ENCODE results near the gene VPS29. TPM values are rescaled to one million over a fixed set of nuclear protein-coding genes. Genes with fewer than 3 reads are reported as not detected.

VPS29 gene
- total RNA-seq, 1 experiment from 2014 or later: 95.7 TPM

- intact Hi-C loops (cut with micrococcal nuclease): no loop called here
- Histone ChIP-seq H3K4me2 (ENCODE audit: low read length) (no peak overlapping the region), H2AFZ (ENCODE audit: low read depth, low read length, poor library complexity, severe bottlenecking) (no peak overlapping the region), H3K79me2 (ENCODE audit: insufficient read depth, low read length) (peaks cover 79% of the 10 kb centered on the region), H3K4me1 (ENCODE audit: control insufficient read depth in 1 of 2, insufficient read depth in 2 of 2, low read length in 2 of 2) (peaks cover 0 to 6% of the 10 kb centered on the region in 2 experiments; a peak in 1 of 4 replicates), H3K9me2 (ENCODE audit: insufficient read depth) (no peaks in the 10 kb centered on the region), H3K9ac (ENCODE audit: low read length) (no peak overlapping the region), H3K27ac (ENCODE audit: low read depth, low read length) (no peak overlapping the region), H3K27me3 (ENCODE audit: insufficient read depth, low read length) (no peaks in the 10 kb centered on the region), H3K9me3 (ENCODE audit: control insufficient read depth in 1 of 2, insufficient read depth in 1 of 2, low read depth in 1 of 2, low read length in 2 of 2) (no peaks in the 10 kb centered on the region), H3K36me3 (ENCODE audit: control insufficient read depth in 1 of 2, insufficient read depth in 2 of 2, low read length in 2 of 2) (peaks cover 0 to 9% of the 10 kb centered on the region in 2 experiments; a peak in 2 of 4 replicates), H3K4me3 (replicated peaks in 1 of 2; ENCODE audit: low read depth in 1 of 2, low read length in 2 of 2) (no peak overlapping the region), H4K20me1 (ENCODE audit: insufficient read depth) (no peaks in the 10 kb centered on the region)
- RAD21 ChIA-PET (ENCODE audit: low non-redundant PET in 1 of 2, low total read pairs in 2 of 2, uncharacterized antibody in 2 of 2, unreplicated experiment in 2 of 2): no interaction called here
- no peak for ATAC-seq
- TF ChIP-seq POLR2A (IDR thresholded peaks at IDR 0.05; ENCODE audit: borderline replicate concordance, extremely low read depth, insufficient read depth, insufficient read length): no peak
- TF ChIP-seq ZNF274 (IDR thresholded peaks at IDR 0.05; ENCODE audit: low read depth, low read length): no peak
- TF ChIP-seq YY1 (IDR thresholded peaks at IDR 0.05; ENCODE audit: extremely low read depth, insufficient replicate concordance, low read depth, low read length): no peak
- TF ChIP-seq SIN3A (IDR thresholded peaks at IDR 0.05; ENCODE audit: low read depth): no peak
- TF ChIP-seq MAX (IDR thresholded peaks at IDR 0.05): no peak
- TF ChIP-seq CEBPB (IDR thresholded peaks at IDR 0.05; ENCODE audit: low read depth): no peak
- BruUV-seq (replicated peaks): no TSS peak
- POLR2A ChIA-PET: no interaction called here
- no peak for DNase-seq (ENCODE audit: low read depth, low spot score)
- CTCF ChIA-PET: interaction anchor here (0.6 kb wide), 1 partner anchor 64 kb away, joined by 4 read pairs; no protein-coding TSS in a partner anchor
Measured at GRCh38 chr12:110548678-110549077, 46.8 kb upstream of the VPS29 start.

- Histone ChIP-seq H2AFZ (ENCODE audit: low read depth, low read length, poor library complexity, severe bottlenecking) (no peak overlapping the region), H3K27me3 (ENCODE audit: insufficient read depth, low read length) (no peaks in the 10 kb centered on the region), H3K4me3 (replicated peaks in 1 of 2; ENCODE audit: low read depth in 1 of 2, low read length in 2 of 2) (no peak overlapping the region), H4K20me1 (ENCODE audit: insufficient read depth) (no peaks in the 10 kb centered on the region), H3K79me2 (ENCODE audit: insufficient read depth, low read length) (peaks cover 80% of the 10 kb centered on the region), H3K4me1 (ENCODE audit: control insufficient read depth in 1 of 2, insufficient read depth in 2 of 2, low read length in 2 of 2) (peaks cover 0 to 6% of the 10 kb centered on the region in 2 experiments; a peak in 1 of 4 replicates), H3K36me3 (ENCODE audit: control insufficient read depth in 1 of 2, insufficient read depth in 2 of 2, low read length in 2 of 2) (peaks cover 0 to 9% of the 10 kb centered on the region in 2 experiments; a peak in 2 of 4 replicates), H3K9ac (ENCODE audit: low read length) (no peak overlapping the region), H3K9me2 (ENCODE audit: insufficient read depth) (no peaks in the 10 kb centered on the region), H3K9me3 (ENCODE audit: control insufficient read depth in 1 of 2, insufficient read depth in 1 of 2, low read depth in 1 of 2, low read length in 2 of 2) (no peaks in the 10 kb centered on the region), H3K4me2 (ENCODE audit: low read length) (no peak overlapping the region), H3K27ac (ENCODE audit: low read depth, low read length) (no peak overlapping the region)
- no peak for DNase-seq (ENCODE audit: low read depth, low spot score)
- no TSS peak for BruUV-seq (replicated peaks)
- RAD21 ChIA-PET (ENCODE audit: low non-redundant PET in 1 of 2, low total read pairs in 2 of 2, uncharacterized antibody in 2 of 2, unreplicated experiment in 2 of 2): no interaction called here
- intact Hi-C loops (cut with micrococcal nuclease): no loop called here
- CTCF ChIA-PET: no interaction called here
- POLR2A ChIA-PET: no interaction called here
- ATAC-seq: no peak
- no peak for TF ChIP-seq JUND (IDR thresholded peaks at IDR 0.05)
- TF ChIP-seq, protein P1, sequence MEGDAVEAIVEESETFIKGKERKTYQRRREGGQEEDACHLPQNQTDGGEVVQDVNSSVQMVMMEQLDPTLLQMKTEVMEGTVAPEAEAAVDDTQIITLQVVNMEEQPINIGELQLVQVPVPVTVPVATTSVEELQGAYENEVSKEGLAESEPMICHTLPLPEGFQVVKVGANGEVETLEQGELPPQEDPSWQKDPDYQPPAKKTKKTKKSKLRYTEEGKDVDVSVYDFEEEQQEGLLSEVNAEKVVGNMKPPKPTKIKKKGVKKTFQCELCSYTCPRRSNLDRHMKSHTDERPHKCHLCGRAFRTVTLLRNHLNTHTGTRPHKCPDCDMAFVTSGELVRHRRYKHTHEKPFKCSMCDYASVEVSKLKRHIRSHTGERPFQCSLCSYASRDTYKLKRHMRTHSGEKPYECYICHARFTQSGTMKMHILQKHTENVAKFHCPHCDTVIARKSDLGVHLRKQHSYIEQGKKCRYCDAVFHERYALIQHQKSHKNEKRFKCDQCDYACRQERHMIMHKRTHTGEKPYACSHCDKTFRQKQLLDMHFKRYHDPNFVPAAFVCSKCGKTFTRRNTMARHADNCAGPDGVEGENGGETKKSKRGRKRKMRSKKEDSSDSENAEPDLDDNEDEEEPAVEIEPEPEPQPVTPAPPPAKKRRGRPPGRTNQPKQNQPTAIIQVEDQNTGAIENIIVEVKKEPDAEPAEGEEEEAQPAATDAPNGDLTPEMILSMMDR (IDR thresholded peaks at IDR 0.05 in 2 of 3, conservative IDR thresholded peaks at IDR 0.05 in 1 of 3; ENCODE audit: borderline replicate concordance in 1 of 3, insufficient read depth in 1 of 3, low read depth in 2 of 3, low read length in 2 of 3): no peak
- no peak for TF ChIP-seq ZNF274 (IDR thresholded peaks at IDR 0.05; ENCODE audit: low read depth, low read length)
- TF ChIP-seq, protein P2, sequence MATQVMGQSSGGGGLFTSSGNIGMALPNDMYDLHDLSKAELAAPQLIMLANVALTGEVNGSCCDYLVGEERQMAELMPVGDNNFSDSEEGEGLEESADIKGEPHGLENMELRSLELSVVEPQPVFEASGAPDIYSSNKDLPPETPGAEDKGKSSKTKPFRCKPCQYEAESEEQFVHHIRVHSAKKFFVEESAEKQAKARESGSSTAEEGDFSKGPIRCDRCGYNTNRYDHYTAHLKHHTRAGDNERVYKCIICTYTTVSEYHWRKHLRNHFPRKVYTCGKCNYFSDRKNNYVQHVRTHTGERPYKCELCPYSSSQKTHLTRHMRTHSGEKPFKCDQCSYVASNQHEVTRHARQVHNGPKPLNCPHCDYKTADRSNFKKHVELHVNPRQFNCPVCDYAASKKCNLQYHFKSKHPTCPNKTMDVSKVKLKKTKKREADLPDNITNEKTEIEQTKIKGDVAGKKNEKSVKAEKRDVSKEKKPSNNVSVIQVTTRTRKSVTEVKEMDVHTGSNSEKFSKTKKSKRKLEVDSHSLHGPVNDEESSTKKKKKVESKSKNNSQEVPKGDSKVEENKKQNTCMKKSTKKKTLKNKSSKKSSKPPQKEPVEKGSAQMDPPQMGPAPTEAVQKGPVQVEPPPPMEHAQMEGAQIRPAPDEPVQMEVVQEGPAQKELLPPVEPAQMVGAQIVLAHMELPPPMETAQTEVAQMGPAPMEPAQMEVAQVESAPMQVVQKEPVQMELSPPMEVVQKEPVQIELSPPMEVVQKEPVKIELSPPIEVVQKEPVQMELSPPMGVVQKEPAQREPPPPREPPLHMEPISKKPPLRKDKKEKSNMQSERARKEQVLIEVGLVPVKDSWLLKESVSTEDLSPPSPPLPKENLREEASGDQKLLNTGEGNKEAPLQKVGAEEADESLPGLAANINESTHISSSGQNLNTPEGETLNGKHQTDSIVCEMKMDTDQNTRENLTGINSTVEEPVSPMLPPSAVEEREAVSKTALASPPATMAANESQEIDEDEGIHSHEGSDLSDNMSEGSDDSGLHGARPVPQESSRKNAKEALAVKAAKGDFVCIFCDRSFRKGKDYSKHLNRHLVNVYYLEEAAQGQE (IDR thresholded peaks at IDR 0.05; ENCODE audit: low read depth): no peak
- no peak for TF ChIP-seq SIN3A (IDR thresholded peaks at IDR 0.05; ENCODE audit: low read depth)
- TF ChIP-seq TCF7L2 (IDR thresholded peaks at IDR 0.05; ENCODE audit: borderline replicate concordance, extremely low read depth, insufficient read depth, insufficient read length): no peak
- TF ChIP-seq RAD21 (IDR thresholded peaks at IDR 0.05; ENCODE audit: low read depth): no peak
- TF ChIP-seq, protein P3, sequence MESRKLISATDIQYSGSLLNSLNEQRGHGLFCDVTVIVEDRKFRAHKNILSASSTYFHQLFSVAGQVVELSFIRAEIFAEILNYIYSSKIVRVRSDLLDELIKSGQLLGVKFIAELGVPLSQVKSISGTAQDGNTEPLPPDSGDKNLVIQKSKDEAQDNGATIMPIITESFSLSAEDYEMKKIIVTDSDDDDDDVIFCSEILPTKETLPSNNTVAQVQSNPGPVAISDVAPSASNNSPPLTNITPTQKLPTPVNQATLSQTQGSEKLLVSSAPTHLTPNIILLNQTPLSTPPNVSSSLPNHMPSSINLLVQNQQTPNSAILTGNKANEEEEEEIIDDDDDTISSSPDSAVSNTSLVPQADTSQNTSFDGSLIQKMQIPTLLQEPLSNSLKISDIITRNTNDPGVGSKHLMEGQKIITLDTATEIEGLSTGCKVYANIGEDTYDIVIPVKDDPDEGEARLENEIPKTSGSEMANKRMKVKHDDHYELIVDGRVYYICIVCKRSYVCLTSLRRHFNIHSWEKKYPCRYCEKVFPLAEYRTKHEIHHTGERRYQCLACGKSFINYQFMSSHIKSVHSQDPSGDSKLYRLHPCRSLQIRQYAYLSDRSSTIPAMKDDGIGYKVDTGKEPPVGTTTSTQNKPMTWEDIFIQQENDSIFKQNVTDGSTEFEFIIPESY (IDR thresholded peaks at IDR 0.05; ENCODE audit: extremely low read depth, insufficient replicate concordance, low read length): no peak
Measured at GRCh38 chr12:110547090-110547489, 45.2 kb upstream of the VPS29 start.

Measured in HCT116 (cell line).